ENCODE measurements around the gene PCIF1.

Gene PCIF1

DNA sequence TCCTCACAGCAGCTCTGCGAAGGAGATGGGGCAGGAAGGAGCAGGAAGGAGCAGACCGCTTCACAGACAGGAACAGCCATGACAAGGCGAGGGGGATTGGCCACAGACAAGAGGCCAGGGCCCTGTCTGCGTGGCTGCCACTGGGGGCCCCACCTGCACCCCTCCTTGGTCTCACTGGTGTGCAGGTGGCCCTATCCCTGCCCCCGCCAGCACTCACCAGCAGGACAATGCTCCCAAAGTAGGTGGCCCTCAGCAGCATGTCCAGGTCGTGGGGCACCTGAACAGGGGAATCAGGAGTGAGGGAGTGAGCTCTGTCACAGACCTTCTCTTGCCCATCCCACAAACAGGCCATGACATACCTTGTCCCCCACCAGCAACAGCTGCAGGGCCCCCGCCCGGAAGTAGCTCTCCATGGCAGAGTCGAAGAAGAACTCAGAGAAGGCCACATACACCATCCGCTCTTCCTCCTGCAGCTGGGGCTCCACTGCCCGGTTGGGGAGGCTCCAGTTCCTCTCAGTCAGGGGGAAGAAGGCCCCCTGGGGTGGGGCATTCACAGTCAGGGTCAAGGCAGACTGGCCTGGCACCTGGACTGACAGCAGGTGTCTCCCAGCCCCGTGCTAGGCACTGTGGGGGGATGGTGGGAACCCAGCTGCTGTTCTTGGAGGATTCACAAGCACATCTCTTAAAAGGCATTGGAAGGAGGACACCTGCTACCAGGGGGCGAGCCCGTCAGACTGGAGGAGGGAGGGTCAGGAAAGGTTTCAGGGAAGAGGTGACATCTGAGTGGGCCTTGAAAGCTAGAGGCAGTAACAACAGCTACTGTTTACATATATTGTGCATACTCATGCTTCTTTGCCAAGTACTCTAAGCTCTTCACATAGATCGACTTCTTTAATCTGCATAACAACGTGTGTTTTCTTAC, 29.6 kb upstream of the PCIF1 start:
- no peak for DNase-seq

GRCh38 chr20:45905505-45906079, 28.9 kb upstream of the PCIF1 start:
- no peak for DNase-seq

DNA sequence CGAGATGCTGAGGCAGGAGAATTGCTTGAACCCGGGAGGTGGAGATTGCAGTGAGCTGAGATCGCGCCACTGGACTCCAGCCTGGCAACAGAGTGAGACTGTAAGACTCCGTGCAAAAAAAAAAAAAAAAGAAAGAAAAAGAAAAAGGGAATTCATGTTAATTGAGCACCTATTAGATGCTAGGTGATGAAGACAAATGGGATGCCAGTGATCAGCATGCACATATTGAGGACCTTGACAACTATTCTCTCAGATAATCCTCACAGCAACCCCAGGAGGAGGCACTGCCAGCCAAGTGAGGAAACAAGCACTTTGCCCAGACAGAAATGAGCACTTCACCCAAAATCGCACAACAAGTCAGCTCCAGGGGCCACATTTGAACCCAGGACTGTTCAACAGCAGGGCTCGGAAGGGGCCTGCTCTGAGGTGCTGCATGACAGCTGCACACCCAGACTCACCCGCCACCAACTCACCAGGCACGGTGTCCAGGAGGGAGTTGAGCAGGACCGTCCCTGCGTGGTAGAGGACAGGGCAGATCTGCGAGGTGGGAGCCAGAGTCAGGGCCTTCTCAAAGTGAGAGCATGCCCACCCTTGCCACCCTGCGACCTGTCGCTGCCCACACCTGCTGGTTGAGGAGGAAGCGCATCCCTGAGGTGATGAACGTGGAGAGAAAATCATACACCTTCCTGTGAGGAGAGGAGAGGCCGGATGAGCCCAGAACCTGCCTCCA, 27.1 kb upstream of the PCIF1 start:
- DNase-seq: no peak

- DNase-seq: no peak
Observed at GRCh38 chr20:45908084-45908483, 26.4 kb upstream of the PCIF1 start.

DNA sequence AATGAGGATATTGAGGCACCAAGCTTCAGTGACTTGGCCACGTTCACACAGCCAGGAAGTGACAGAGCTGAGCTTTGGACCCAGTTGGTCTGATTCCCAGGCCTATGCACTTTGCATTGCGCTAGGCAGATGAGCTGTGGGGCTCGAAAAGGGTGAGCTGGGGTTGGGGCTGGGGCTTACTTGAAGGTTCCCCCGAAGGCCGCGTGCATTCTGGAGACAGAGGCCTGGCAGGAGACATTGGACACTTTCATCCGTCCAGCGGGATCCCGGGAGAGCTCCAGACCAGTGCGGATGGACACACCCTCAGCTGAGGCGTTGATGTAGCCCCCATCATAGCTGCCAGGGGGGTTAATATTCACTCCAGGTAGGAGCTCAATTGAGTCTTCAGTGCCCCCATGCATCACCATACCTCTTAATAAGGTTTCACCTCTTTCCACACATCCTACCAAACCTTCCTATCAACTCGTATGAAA, 25.1 kb upstream of the PCIF1 start:
- DNase-seq: no peak

GRCh38 chr20:45909817-45910669, 24.4 kb upstream of the PCIF1 start:
- DNase-seq: no peak

- DNase-seq: peak in 49 of 51 donors; percentile 13 to 94 (median 76)
Observed at GRCh38 chr20:45910670-45911485, 23.6 kb upstream of the PCIF1 start.

GRCh38 chr20:45911486-45912343, 22.8 kb upstream of the PCIF1 start, which contains the start of gene PLTP:
PLTP (minus strand) TSS chr20:45912155; CDS start chr20:45911452, 703 bp downstream.
- DNase-seq: peak in 50 of 51 donors; percentile 13 to 85 (median 66)

GRCh38 chr20:45912344-45912682, 22.2 kb upstream of the PCIF1 start:
- DNase-seq: no peak

DNA sequence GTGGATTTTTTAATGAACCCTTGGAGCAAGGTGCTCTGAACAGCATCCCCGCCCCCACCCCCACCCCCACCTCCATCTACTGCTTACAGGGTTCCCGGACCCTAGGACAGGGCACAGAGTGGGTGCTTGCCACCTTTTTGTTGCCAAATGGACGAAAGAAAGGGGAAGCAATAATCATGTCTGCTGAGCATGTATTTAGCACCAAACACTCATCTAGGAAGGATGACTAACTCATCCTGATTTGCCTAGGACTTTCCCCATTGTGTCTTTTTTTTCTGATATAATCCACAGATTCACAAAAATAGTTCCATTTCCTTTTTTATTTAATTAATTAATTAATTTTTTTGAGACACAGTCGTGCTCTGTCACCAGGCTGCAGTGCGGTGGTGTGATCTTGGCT, 21.4 kb upstream of the PCIF1 start:
- DNase-seq: no peak

DNA sequence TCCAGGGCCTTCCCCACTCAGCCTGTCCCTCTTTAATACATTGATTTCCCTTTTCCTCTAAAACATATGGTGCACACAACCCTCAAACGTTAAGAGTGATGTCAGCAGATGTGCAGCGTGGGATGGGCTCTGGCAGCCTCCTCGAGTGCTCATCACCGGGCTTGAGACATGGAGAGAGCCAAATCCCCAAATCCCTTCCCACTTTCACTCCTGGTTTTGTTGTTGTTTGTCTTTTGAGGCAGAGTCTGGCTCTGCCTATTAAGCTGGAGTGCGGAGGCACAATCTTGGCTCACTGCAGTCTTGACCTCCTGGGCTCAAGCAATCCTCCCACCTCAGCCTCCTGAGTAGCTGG, 16.7 kb upstream of the PCIF1 start:
- DNase-seq: peak in 1 of 51 donors; percentile 39

DNA sequence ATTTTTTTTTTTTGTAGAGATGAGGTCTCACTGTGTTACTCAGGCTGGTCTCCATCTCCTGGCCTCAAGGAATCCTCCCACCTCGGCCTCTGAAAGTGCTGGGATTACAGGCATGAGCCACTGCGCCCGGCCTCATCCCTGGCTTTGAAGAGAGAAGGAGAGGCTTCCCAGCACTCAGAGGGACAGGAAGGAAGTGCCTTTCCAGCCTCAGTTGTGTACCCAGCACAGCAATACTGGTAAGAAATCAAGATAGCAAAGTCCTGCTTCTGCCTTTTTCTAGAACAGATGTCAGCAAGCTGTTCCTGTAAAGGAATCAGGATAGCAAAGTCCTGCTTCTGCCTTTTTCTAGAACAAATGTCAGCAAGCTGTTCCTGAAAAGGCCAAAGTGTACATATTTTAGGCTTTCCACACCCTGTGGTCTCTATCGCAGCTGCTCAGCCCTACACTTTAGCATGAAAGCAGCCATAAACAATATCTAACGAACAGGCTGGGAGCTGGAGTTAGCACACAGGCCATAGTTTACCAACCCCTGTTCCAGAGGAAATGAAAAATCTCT, 16.2 kb upstream of the PCIF1 start:
- peak in 1 of 51 donors; percentile 39 for DNase-seq

- no peak for DNase-seq
Observed at GRCh38 chr20:45918779-45919537, 15.5 kb upstream of the PCIF1 start.

DNA sequence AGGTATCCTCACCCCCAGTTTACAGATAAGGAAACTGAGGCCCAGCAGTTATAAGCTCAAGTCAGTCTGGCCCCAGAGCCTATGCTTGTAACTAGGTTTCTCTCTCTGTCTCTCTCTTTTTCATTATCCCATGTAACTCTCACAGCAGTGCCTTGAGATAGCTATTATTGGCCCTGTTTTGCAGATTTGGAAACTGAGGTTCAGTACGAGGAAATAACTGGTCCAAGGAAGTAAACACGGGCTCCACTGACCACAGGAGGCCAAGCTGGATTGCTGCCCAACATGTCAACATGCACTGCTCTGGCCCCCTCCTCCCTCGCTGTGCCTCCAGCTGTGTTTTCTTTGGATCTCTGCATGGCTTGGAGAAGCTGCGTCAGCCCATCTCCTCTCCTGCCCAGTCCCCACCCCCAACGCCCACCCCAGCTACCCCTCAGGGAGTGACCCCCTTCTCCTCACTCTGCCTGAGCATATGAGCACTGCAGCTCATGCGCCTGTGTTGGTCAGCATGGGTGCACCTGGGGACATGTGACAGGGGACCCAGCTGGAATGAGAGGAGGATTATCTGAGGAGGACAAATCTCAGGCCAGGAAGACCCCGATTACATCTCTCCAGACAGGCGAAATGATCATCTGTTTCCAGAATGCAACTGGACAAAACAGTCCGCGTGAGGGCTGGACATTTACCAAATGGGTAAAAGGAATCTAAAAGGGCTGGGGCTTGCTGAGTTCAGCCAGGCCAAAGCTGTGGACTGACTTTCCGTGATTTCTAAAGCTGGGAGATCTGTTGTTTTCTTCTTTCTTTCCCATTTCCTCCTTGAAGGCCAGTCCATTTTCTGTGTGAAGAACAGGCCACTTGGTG, 14.7 kb upstream of the PCIF1 start:
- no peak for DNase-seq

DNA sequence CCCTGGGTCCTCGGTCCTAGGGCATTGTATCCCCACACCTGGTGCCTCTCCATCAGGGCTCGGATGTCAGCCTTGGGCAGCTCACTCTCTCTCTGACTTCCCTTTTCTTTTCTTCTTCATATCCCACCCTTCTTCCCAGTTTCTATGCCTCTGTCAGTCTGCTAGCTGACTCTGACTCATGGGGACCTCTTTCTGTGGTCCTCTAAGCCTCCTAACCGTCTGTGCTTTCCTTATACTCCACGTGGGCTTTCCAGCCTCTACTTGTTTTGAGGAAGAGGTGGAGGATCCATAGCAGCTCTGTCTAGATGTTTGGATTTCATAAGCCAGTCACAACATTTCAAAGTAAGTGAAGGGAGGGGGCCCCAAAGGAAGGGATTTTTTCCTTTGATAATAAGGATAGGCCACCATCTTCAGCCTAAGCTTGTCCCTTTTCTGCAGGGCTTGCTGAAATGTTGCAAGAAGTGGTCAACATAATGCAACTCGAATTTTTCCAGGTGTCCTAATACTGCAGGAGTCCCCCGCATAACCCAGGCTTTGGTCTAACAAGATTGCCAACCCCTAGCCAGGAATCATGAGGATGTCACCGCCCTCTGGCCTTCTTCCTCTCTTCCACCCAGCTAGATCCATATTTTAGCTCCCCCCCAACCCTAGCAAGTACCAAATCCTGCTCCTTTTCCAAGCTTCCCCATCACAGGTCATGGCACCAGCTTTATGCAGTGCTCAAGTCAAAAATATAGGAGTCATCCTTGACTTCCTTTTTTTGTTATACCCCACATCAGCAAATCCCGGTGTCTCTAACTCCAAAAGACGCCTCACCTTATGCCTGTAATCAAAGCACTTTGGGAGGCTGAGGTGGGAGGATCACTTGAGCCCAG, 13.8 kb upstream of the PCIF1 start:
- no peak for DNase-seq

All from hypothalamus (tissue), 51 donors.